SK-N-SH (cell line): ENCODE measurements around the gene RAB24.

ENCODE experiments used
- EP300 ChIP-seq, 2 experiments: IDR thresholded peaks; 2 replicates each; pipeline versions ENCODE4 v1.4.0 to v1.6.1; 2012; ENCODE audit warnings: borderline replicate concordance in 1 of 2, low read depth in 1 of 2, low read length in 1 of 2
- FOXM1 ChIP-seq: IDR thresholded peaks from 2 replicates; pipeline ENCODE4 v1.4.0; 2012; ENCODE audit warnings: low read depth, mild to moderate bottlenecking
- JUND ChIP-seq: IDR thresholded peaks from 2 replicates; pipeline ENCODE4 v1.4.0; 2012
- MXI1 ChIP-seq: IDR thresholded peaks from 2 replicates; pipeline ENCODE4 v1.6.1; 2012; ENCODE audit warnings: mild to moderate bottlenecking, low read depth, low read length, improper control_type of control experiment
- POLR2AphosphoS5 ChIP-seq: IDR thresholded peaks from 2 replicates; pipeline ENCODE4 v1.6.1; 2012; ENCODE audit warnings: low read depth, low read length
- RAD21 ChIP-seq: IDR thresholded peaks from 2 replicates; pipeline ENCODE4 v1.6.1; 2012; ENCODE audit warnings: mild to moderate bottlenecking, low read length
- RCOR1 ChIP-seq: fragments of 150-350 bp; IDR thresholded peaks from 2 replicates; pipeline ENCODE4 v1.6.1; 2017; ENCODE audit warnings: antibody characterized with exemption, low read length
- REST ChIP-seq: IDR thresholded peaks from 2 replicates; pipeline ENCODE4 v1.6.1; 2012; ENCODE audit warnings: mild to moderate bottlenecking, low read depth, low read length, moderate library complexity
- TEAD4 ChIP-seq: IDR thresholded peaks from 2 replicates; pipeline ENCODE4 v1.4.0; 2012; ENCODE audit warnings: mild to moderate bottlenecking, borderline replicate concordance; ENCODE audit not compliant: insufficient read depth
- YY1 ChIP-seq: IDR thresholded peaks from 2 replicates; pipeline ENCODE4 v1.4.0; 2012; ENCODE audit warnings: low read depth, mild to moderate bottlenecking
- TF ChIP-seq, protein P1 (sequence below): fragments of 200-600 bp; sonication (generic); IDR thresholded peaks from 2 replicates; pipeline ENCODE4 v1.6.1; 2017; ENCODE audit warnings: antibody characterized with exemption, mild to moderate bottlenecking, moderate library complexity
- TF ChIP-seq, protein P2 (sequence below): fragments of 150-350 bp; IDR thresholded peaks from 2 replicates; pipeline ENCODE4 v1.6.1; 2017; ENCODE audit warnings: antibody characterized with exemption, low read length, low read depth, borderline replicate concordance
- TF ChIP-seq, protein P3 (sequence below): IDR thresholded peaks from 2 replicates; pipeline ENCODE4; 2012

DNA sequence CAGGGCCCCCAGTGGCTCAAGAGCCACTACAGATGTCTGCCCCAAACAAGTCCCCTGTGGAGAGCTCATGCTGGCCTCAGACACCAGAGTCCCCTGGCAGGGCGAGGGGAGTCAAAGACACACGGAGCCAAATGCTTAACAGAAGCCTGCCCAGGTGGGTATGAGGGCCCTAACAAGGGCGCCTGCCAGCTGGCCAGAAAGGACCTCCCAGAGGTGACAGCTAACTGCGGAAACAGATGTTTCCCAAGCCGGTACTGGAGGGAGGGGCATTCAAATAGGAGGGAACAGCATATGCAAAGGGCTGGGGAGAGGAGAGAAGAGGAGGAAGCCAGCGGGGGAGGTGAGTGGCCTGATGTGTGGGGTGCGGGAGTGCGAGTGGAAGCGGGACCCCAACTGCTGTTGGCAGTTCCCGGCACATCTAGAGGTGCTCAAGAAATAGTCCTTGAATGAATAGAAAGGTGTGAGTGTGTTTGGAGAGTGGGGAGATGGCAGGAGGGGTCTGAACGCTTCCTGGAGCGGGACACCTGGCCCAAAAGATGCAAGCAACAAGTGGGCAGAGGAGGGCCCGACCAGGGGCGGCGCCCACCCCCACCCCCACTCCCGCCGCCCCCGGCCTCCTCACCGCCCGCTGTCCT is 7.4 kb upstream of the RAB24 start:
- TF ChIP-seq JUND = no peak
- TF ChIP-seq, protein P1, sequence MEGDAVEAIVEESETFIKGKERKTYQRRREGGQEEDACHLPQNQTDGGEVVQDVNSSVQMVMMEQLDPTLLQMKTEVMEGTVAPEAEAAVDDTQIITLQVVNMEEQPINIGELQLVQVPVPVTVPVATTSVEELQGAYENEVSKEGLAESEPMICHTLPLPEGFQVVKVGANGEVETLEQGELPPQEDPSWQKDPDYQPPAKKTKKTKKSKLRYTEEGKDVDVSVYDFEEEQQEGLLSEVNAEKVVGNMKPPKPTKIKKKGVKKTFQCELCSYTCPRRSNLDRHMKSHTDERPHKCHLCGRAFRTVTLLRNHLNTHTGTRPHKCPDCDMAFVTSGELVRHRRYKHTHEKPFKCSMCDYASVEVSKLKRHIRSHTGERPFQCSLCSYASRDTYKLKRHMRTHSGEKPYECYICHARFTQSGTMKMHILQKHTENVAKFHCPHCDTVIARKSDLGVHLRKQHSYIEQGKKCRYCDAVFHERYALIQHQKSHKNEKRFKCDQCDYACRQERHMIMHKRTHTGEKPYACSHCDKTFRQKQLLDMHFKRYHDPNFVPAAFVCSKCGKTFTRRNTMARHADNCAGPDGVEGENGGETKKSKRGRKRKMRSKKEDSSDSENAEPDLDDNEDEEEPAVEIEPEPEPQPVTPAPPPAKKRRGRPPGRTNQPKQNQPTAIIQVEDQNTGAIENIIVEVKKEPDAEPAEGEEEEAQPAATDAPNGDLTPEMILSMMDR = no peak
- TF ChIP-seq YY1 = no peak
- TF ChIP-seq FOXM1 = no peak
- no peak for TF ChIP-seq TEAD4
- no peak for TF ChIP-seq EP300 (IDR thresholded peaks at IDR 0.05; ENCODE audit: borderline replicate concordance in 1 of 2, low read depth in 1 of 2, low read length in 1 of 2)
- TF ChIP-seq POLR2AphosphoS5 = no peak
- no peak for TF ChIP-seq MXI1
- TF ChIP-seq, protein P2, sequence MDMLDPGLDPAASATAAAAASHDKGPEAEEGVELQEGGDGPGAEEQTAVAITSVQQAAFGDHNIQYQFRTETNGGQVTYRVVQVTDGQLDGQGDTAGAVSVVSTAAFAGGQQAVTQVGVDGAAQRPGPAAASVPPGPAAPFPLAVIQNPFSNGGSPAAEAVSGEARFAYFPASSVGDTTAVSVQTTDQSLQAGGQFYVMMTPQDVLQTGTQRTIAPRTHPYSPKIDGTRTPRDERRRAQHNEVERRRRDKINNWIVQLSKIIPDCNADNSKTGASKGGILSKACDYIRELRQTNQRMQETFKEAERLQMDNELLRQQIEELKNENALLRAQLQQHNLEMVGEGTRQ = no peak
- no peak for TF ChIP-seq REST
- TF ChIP-seq, protein P3, sequence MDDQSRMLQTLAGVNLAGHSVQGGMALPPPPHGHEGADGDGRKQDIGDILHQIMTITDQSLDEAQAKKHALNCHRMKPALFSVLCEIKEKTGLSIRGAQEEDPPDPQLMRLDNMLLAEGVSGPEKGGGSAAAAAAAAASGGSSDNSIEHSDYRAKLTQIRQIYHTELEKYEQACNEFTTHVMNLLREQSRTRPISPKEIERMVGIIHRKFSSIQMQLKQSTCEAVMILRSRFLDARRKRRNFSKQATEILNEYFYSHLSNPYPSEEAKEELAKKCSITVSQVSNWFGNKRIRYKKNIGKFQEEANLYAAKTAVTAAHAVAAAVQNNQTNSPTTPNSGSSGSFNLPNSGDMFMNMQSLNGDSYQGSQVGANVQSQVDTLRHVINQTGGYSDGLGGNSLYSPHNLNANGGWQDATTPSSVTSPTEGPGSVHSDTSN = no peak
- no peak for TF ChIP-seq RAD21
- no peak for TF ChIP-seq RCOR1
